CD14-positive monocyte (primary cell): Measurements from ENCODE around the gene ACADS. TPM values are rescaled to one million over a fixed set of nuclear protein-coding genes. Genes with fewer than 3 reads are reported as not detected.

Source experiments
- DNase-seq, 3 donors: peaks; one replicate each; pipeline ENCODE4 v3.0.0-alpha.2; 2011 to 2022
- H2AFZ ChIP-seq: 2 replicates; pipeline ENCODE4 v1.6.0; 2012; ENCODE audit warnings: mild to moderate bottlenecking, low read depth, low read length, inconsistent platforms; ENCODE audit not compliant: insufficient read depth, poor library complexity, severe bottlenecking
- H3K27ac ChIP-seq, 2 donors: 1 replicate in 1 of 2; 2 replicates in 1 of 2; pipeline ENCODE4 v1.5.1; 2012 to 2013; ENCODE audit warnings: low read length in 2 of 2, control low read depth in 1 of 2, inconsistent platforms in 1 of 2, low read depth in 1 of 2, mild to moderate bottlenecking in 1 of 2
- H3K27me3 ChIP-seq, 2 donors: one replicate each; pipeline versions ENCODE4 v1.6.0 to v1.6.1; 2011 to 2013; ENCODE audit warnings: low read length in 2 of 2; ENCODE audit not compliant: control insufficient read depth in 2 of 2, insufficient read depth in 2 of 2
- H3K36me3 ChIP-seq, 2 donors: replicated peaks in 1 of 2; 1 replicate in 1 of 2; 2 replicates in 1 of 2; pipeline versions ENCODE4 v1.5.1 to v1.6.1; 2012 to 2013; ENCODE audit warnings: low read length in 2 of 2, control low read depth in 1 of 2, inconsistent platforms in 1 of 2, mild to moderate bottlenecking in 1 of 2; ENCODE audit not compliant: insufficient read depth in 2 of 2, control insufficient read depth in 1 of 2
- H3K4me1 ChIP-seq, 2 donors: 1 replicate in 1 of 2; 2 replicates in 1 of 2; pipeline versions ENCODE4 v1.5.1 to v1.6.1; 2012 to 2013; ENCODE audit warnings: low read length in 2 of 2, control low read depth in 1 of 2, inconsistent platforms in 1 of 2, mild to moderate bottlenecking in 1 of 2, moderate library complexity in 1 of 2; ENCODE audit not compliant: insufficient read depth in 2 of 2, control insufficient read depth in 1 of 2
- H3K4me2 ChIP-seq: replicated peaks from 2 replicates; pipeline ENCODE3; 2012; ENCODE audit warnings: low read length, moderate library complexity, mild to moderate bottlenecking; ENCODE audit not compliant: poor library complexity, severe bottlenecking; ENCODE audit errors: extremely low read depth
- H3K4me3 ChIP-seq, 3 experiments: fragments of 200-600 bp in 1 of 3; sonication (generic) in 1 of 3; replicated peaks in 1 of 3; 1 replicate in 2 of 3; 2 replicates in 1 of 3; pipeline ENCODE4 v1.5.1; 2011 to 2013; ENCODE audit warnings: low read length in 3 of 3, mild to moderate bottlenecking in 3 of 3, control low read depth in 2 of 3, low read depth in 2 of 3, inconsistent platforms in 1 of 3, moderate library complexity in 1 of 3
- H3K79me2 ChIP-seq: 2 replicates; pipeline ENCODE4 v1.6.0; 2012; ENCODE audit warnings: mild to moderate bottlenecking, control low read depth, inconsistent platforms, low read length, moderate library complexity; ENCODE audit not compliant: insufficient read depth
- H3K9ac ChIP-seq: 2 replicates; pipeline ENCODE4 v1.6.0; 2017; ENCODE audit warnings: low read length, mild to moderate bottlenecking; ENCODE audit not compliant: insufficient read depth, poor library complexity, severe bottlenecking
- H3K9me3 ChIP-seq, 2 donors: replicated peaks in 1 of 2; 1 replicate in 1 of 2; 2 replicates in 1 of 2; pipeline versions ENCODE4 v1.5.1 to v1.6.1; 2012 to 2013; ENCODE audit warnings: low read length in 2 of 2, control low read depth in 1 of 2; ENCODE audit not compliant: control insufficient read depth in 1 of 2, insufficient read depth in 1 of 2
- H4K20me1 ChIP-seq: 2 replicates; pipeline ENCODE4 v1.6.0; 2012; ENCODE audit warnings: mild to moderate bottlenecking, low read length, control low read depth, moderate library complexity; ENCODE audit not compliant: insufficient read depth
- H3K27ac Mint-ChIP-seq, 7 donors: one replicate each; pipeline ENCODE4 v1.8.0; 2020; ENCODE audit warnings: mild to moderate bottlenecking in 7 of 7, mixed read lengths in 7 of 7, moderate library complexity in 6 of 7, inconsistent platforms in 2 of 7
- H3K27me3 Mint-ChIP-seq, 3 donors: one replicate each; pipeline ENCODE4 v1.8.0; 2021 to 2022; ENCODE audit warnings: low read depth in 3 of 3, mild to moderate bottlenecking in 3 of 3, mixed read lengths in 3 of 3, moderate library complexity in 3 of 3, inconsistent platforms in 1 of 3
- H3K36me3 Mint-ChIP-seq, 2 donors: one replicate each; pipeline ENCODE4 v1.8.0; 2020; ENCODE audit warnings: mixed read lengths in 2 of 2, inconsistent platforms in 1 of 2, mild to moderate bottlenecking in 1 of 2
- H3K4me1 Mint-ChIP-seq: one replicate; pipeline ENCODE4 v1.8.0; 2020; ENCODE audit warnings: mild to moderate bottlenecking, mixed read lengths
- H3K4me3 Mint-ChIP-seq, 2 donors: one replicate each; pipeline ENCODE4 v1.8.0; 2020; ENCODE audit warnings: mild to moderate bottlenecking in 2 of 2, mixed read lengths in 2 of 2, moderate library complexity in 1 of 2
- H3K9me3 Mint-ChIP-seq, 7 donors: one replicate each; pipeline ENCODE4 v1.8.0; 2020 to 2022; ENCODE audit warnings: mixed read lengths in 7 of 7, mild to moderate bottlenecking in 6 of 7, moderate library complexity in 6 of 7, inconsistent platforms in 2 of 7
- CTCF ChIP-seq: fragments of 200-600 bp; IDR thresholded peaks from one replicate; pipeline ENCODE4 v1.8.0; 2022; ENCODE audit warnings: antibody characterized with exemption, mild to moderate bottlenecking
- WGBS: methylation state at CpG from one replicate; pipeline ENCODE4 v1.1.5; 2013; ENCODE audit warnings: missing lambda C conversion rate; ENCODE audit not compliant: insufficient coverage; 5-methylcytosine and 5-hydroxymethylcytosine counted together
- intact Hi-C, 2 donors: fragments of 100-400 bp; cut with micrococcal nuclease; formaldehyde crosslinking; loops; one replicate each; pipeline versions ENCODE4 v1.15.0 to v1.15.1; 2023
- polyA plus RNA-seq, 3 donors: library from polyadenylated mRNA; depleted of rRNA in 1 of 3; unstranded in 2 of 3; stranded (reverse) in 1 of 3; fragments of 300-500 nt in 2 of 3; fragments of >200 nt in 1 of 3; fragmentation: Illumina TruSeq in 2 of 3; gene quantifications; 1 replicate in 2 of 3; 2 replicates in 1 of 3; pipeline ENCODE4 v1.2.3, GENCODE V29; 2012 to 2021

ACADS gene
- polyA plus RNA-seq, 3 donors = 9.2 to 25.1 (median 18.2) TPM

- H3K27ac Mint-ChIP-seq = peak overlapping the region in 2 of 7 donors; percentile 33 to 66
- peaks cover 35 to 72% of the 10 kb centered on the region in 2 donors for H3K36me3 ChIP-seq
Measured at GRCh38 chr12:120721866-120722265, 3.8 kb upstream of the ACADS start.

GRCh38 chr12:120722784-120723183 lies 2.8 kb upstream of the ACADS start:
- H3K27ac Mint-ChIP-seq = peak overlapping the region in 1 of 7 donors; percentile 5

More at GRCh38 chr12:120721866-120722265, 3.8 kb upstream of the ACADS start:
- intact Hi-C loops = no loop called here
- Histone ChIP-seq H3K79me2 (peaks cover 11% of the 10 kb centered on the region), H3K27ac (no peak overlapping the region), H3K4me3 (no peak overlapping the region), H3K4me1 (peaks cover 32 to 40% of the 10 kb centered on the region in 2 donors), H2AFZ (no peak overlapping the region), H3K4me2 (no peak overlapping the region), H3K9me3 (no peaks in the 10 kb centered on the region), H3K9ac (no peak overlapping the region), H4K20me1 (no peaks in the 10 kb centered on the region), H3K27me3 (no peaks in the 10 kb centered on the region)
- peaks cover 52% of the 10 kb centered on the region for H3K4me1 Mint-ChIP-seq
- WGBS = 57% methylated on average over 1 of the region's 3 CpGs
- TF ChIP-seq CTCF = no peak
- H3K27me3 Mint-ChIP-seq = peaks cover 0 to 1% (median 0%) of the 10 kb centered on the region in 3 donors
- no peak for DNase-seq
- no peak overlapping the region for H3K4me3 Mint-ChIP-seq
- H3K36me3 Mint-ChIP-seq = peaks cover 67 to 75% of the 10 kb centered on the region in 2 donors
- H3K9me3 Mint-ChIP-seq = no peaks in the 10 kb centered on the region

More at GRCh38 chr12:120722784-120723183, 2.8 kb upstream of the ACADS start:
- no CpG with 5 or more reads among the region's 2 CpGs for WGBS
- Histone ChIP-seq H3K4me2 (no peak overlapping the region), H3K9ac (no peak overlapping the region), H4K20me1 (no peaks in the 10 kb centered on the region), H3K36me3 (peaks cover 30 to 63% of the 10 kb centered on the region in 2 donors), H3K79me2 (peaks cover 11% of the 10 kb centered on the region), H3K27me3 (no peaks in the 10 kb centered on the region), H3K27ac (no peak overlapping the region), H3K4me3 (no peak overlapping the region), H2AFZ (no peak overlapping the region), H3K9me3 (no peaks in the 10 kb centered on the region), H3K4me1 (peaks cover 32 to 40% of the 10 kb centered on the region in 2 donors)
- Mint-ChIP-seq H3K4me3 (no peak overlapping the region), H3K9me3 (no peaks in the 10 kb centered on the region), H3K27me3 (peaks cover 0 to 1% (median 0%) of the 10 kb centered on the region in 3 donors), H3K36me3 (peaks cover 61 to 70% of the 10 kb centered on the region in 2 donors), H3K4me1 (peaks cover 55% of the 10 kb centered on the region)
- TF ChIP-seq CTCF = no peak
- DNase-seq = no peak
- intact Hi-C loops = no loop called here
